ENCODE results near the gene CIRBP. TPM values are rescaled to one million over a fixed set of nuclear protein-coding genes. Genes with fewer than 3 reads are reported as not detected.

Gene CIRBP
- total and polyA plus RNA-seq, 2 of the 13 experiments (the other 11 are each of a cell fraction or from before 2014, with no cell fraction given): 133 to 140 TPM

GRCh38 chr19:1275260-1275975 lies 6.3 kb downstream of the CIRBP start, which contains the start of gene FAM174C (continued):
- TF ChIP-seq FOXP4 (CRISPR knock-in tag; IDR thresholded peaks at IDR 0.05): peak; percentile 44; the same call in 1 of the 2 replicates
- no peak for TF ChIP-seq AHDC1 (CRISPR knock-in tag; IDR thresholded peaks at IDR 0.05; ENCODE audit: borderline replicate concordance)
- TF ChIP-seq ZBTB46 (CRISPR knock-in tag; IDR thresholded peaks at IDR 0.05; ENCODE audit: borderline replicate concordance): no peak
- TF ChIP-seq ZNF547 (CRISPR knock-in tag; IDR thresholded peaks at IDR 0.05): peak; percentile 75
- no peak for TF ChIP-seq SATB2 (CRISPR knock-in tag; IDR thresholded peaks at IDR 0.05)
- TF ChIP-seq LRRFIP1 (CRISPR knock-in tag; conservative IDR thresholded peaks at IDR 0.05): no peak
- TF ChIP-seq GFI1 (CRISPR knock-in tag; IDR thresholded peaks at IDR 0.05; ENCODE audit: borderline replicate concordance): no peak
- TF ChIP-seq PRPF4 (IDR thresholded peaks at IDR 0.05; ENCODE audit: low read depth, low read length, poor library complexity, severe bottlenecking): no peak
- TF ChIP-seq ZNF512 (CRISPR knock-in tag; IDR thresholded peaks at IDR 0.05): no peak
- no peak for TF ChIP-seq KDM6A (CRISPR knock-in tag; IDR thresholded peaks at IDR 0.05; ENCODE audit: low read depth)
- 0 out of 2 replicates have a peak, but pooled peaks have one; percentile 21 for TF ChIP-seq U2AF2 (IDR thresholded peaks at IDR 0.05; ENCODE audit: low read depth, low read length)
- TF ChIP-seq LBX2 (CRISPR knock-in tag; IDR thresholded peaks at IDR 0.05; ENCODE audit: borderline replicate concordance): no peak; the same call in 1 of the 2 replicates
- peak; percentile 42; the same call in 1 of the 2 replicates for TF ChIP-seq SALL2 (CRISPR knock-in tag; IDR thresholded peaks at IDR 0.05)

Measured in HepG2 (cell line).